Activated CD4-positive, alpha-beta memory T cell treated with anti-CD3 and anti-CD28 coated beads for 36 hours (primary cell): ENCODE measurements around the gene SPATA19. TPM values are rescaled to one million over a fixed set of nuclear protein-coding genes. Genes with fewer than 3 reads are reported as not detected.

Experiments used
- CTCF ChIA-PET: fragments of 350-600 bp; sonication (Branson Sonifier 250); formaldehyde crosslinking; loops from one replicate; lab custom pipeline; 2021; ENCODE audit warnings: antibody characterized with exemption, inconsistent platforms; lab: Charles Lee
- POLR2A ChIA-PET: fragments of 350-600 bp; sonication (Branson Sonifier 250); formaldehyde crosslinking; loops from one replicate; lab custom pipeline; 2021; ENCODE audit warnings: antibody characterized with exemption; lab: Charles Lee
- DNase-seq: peaks from one replicate; pipeline ENCODE4 v3.0.0-alpha.2; 2020
- H3K27ac Mint-ChIP-seq: one replicate; pipeline ENCODE4 v1.8.0; 2021; ENCODE audit warnings: mixed read lengths
- H3K27me3 Mint-ChIP-seq: one replicate; pipeline ENCODE4 v1.8.0; 2021; ENCODE audit warnings: mixed read lengths
- H3K36me3 Mint-ChIP-seq: one replicate; pipeline ENCODE4 v1.8.0; 2021; ENCODE audit warnings: mixed read lengths
- H3K4me1 Mint-ChIP-seq: one replicate; pipeline ENCODE4 v1.8.0; 2021; ENCODE audit warnings: low read depth, mixed read lengths
- H3K4me3 Mint-ChIP-seq: one replicate; pipeline ENCODE4 v1.8.0; 2021; ENCODE audit warnings: mild to moderate bottlenecking, mixed read lengths
- H3K9me3 Mint-ChIP-seq: one replicate; pipeline ENCODE4 v1.8.0; 2021; ENCODE audit warnings: mixed read lengths
- intact Hi-C: fragments of 100-400 bp; cut with micrococcal nuclease; formaldehyde crosslinking; loops from one replicate; pipeline ENCODE4 v1.15.1; 2023
- total RNA-seq, 2 experiments: library from RNA; stranded (reverse); gene quantifications; one replicate each; pipeline ENCODE4 v1.2.3, GENCODE V29; 2021

SPATA19 gene
- not detected for total RNA-seq

DNA sequence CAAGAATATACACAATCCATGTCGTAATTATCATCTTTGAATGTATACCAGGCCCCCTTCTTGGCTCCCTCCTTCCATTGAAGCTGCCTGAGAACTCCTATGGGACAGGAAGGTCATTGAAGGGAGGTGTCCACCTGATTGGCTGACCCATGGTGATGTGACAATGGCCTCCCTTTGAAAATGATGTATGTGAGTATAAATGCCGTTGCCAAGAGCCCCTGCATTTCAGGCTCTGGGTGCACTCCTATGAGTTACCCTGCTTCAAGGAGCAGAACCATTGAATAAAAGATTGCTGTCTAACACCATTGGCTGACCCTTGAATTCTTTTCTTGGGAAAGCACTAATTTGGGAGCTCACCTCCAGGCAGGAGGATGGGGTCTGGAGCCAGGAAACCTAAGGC is at the start of gene SPATA19:
Gene SPATA19 (minus strand): TSS at position 101 of the 400 bp plus-strand sequence. CDS start 67 bp downstream, at position 34.
- H3K4me1 Mint-ChIP-seq = no peaks in the 10 kb centered on the region
- intact Hi-C loops = no loop called here
- no peaks in the 10 kb centered on the region for H3K36me3 Mint-ChIP-seq
- CTCF ChIA-PET = interaction anchor here (0.6 kb wide), 1 partner anchor 959 kb away, joined by 3 read pairs; no protein-coding TSS in a partner anchor
- H3K27ac Mint-ChIP-seq = no peak within 1 kb of the TSS
- no peak within 1 kb of the TSS for H3K4me3 Mint-ChIP-seq
- no peak for DNase-seq
- no peaks in the 10 kb centered on the region for H3K9me3 Mint-ChIP-seq
- peaks cover 15% of the 10 kb centered on the region for H3K27me3 Mint-ChIP-seq
- POLR2A ChIA-PET = no interaction called here

DNA sequence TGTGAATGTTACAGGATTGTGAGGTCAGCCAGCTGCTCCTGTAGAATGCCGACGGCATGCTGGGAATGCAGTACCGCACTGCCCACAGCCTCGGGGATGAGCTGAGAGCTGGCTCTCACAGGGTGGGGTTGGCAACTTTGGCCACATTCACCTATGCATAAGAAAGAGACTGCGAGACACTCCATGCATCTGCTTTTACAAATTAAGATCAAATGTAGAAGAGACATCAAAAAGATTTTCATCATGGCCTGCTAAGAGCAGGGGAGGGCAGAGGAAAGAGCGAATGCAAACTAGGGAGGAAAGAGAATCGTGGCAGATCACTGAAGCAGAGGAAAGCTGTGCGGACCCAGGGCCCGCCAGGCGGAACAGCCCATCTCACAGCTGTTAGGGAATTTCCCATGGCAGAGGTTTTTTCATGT is 49.8 kb upstream of the SPATA19 start:
- no peaks in the 10 kb centered on the region for H3K36me3 Mint-ChIP-seq

GRCh38 chr11:133893381-133893780 is 48.1 kb upstream of the SPATA19 start:
- H3K9me3 Mint-ChIP-seq = no peaks in the 10 kb centered on the region
- DNase-seq = no peak
- no peak overlapping the region for H3K4me3 Mint-ChIP-seq
- H3K27ac Mint-ChIP-seq = no peak overlapping the region
- H3K27me3 Mint-ChIP-seq = peaks cover 7% of the 10 kb centered on the region
- CTCF ChIA-PET = no interaction called here
- H3K36me3 Mint-ChIP-seq = no peaks in the 10 kb centered on the region
- intact Hi-C loops = no loop called here
- H3K4me1 Mint-ChIP-seq = no peaks in the 10 kb centered on the region
- POLR2A ChIA-PET = no interaction called here

More for the DNA sequence above, 49.8 kb upstream of the SPATA19 start:
- POLR2A ChIA-PET = no interaction called here
- no peak overlapping the region for H3K27ac Mint-ChIP-seq
- no peaks in the 10 kb centered on the region for H3K9me3 Mint-ChIP-seq
- no peak for DNase-seq
- H3K4me1 Mint-ChIP-seq = no peaks in the 10 kb centered on the region
- CTCF ChIA-PET = no interaction called here
- no peak overlapping the region for H3K4me3 Mint-ChIP-seq
- H3K27me3 Mint-ChIP-seq = peaks cover 5% of the 10 kb centered on the region
- intact Hi-C loops = no loop called here

DNA sequence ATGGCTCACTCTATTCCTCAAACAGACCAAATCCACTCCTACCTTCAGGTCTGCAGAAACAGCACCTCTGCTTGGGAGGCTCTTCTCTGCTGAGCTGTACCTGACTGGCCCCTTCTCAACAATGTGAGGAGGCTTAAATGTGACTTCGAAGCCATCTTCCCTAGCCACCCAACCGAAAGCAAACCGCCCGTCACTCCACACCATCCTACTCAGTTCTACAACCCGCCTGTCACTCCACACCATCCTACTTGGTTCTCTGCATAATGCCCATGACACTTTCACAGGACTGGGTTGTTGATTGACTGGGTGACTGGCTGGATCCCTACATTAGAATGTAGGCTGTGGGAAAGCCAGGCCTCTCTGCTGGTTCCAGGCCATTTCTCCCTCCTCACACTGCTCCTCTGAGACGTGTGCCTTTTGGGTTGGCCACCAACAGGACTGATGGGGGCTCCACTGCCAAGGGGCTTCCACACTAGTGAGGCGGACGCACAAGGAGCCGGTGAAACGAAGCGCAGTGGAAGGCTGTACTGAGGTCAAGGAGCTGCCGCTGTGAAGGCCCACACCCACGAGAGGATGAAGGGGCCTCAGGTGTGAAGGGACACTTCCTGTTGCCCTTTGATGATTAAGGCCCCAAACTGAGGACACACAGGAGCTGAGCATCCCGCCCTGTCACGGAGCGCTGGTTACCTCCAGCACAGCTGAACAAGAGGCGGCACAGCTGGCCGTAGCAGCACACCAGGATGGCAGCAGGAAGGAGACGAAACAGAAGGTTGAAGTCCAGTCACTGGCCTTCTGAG is 47.5 kb upstream of the SPATA19 start:
- H3K36me3 Mint-ChIP-seq = no peaks in the 10 kb centered on the region
- H3K4me1 Mint-ChIP-seq = no peaks in the 10 kb centered on the region
- H3K4me3 Mint-ChIP-seq = no peak overlapping the region
- DNase-seq = no peak
- intact Hi-C loops = no loop called here
- CTCF ChIA-PET = no interaction called here
- H3K9me3 Mint-ChIP-seq = no peaks in the 10 kb centered on the region
- peaks cover 8% of the 10 kb centered on the region for H3K27me3 Mint-ChIP-seq
- POLR2A ChIA-PET = no interaction called here
- no peak overlapping the region for H3K27ac Mint-ChIP-seq

- ChIA-PET CTCF (no interaction called here), POLR2A (no interaction called here)
- H3K9me3 Mint-ChIP-seq = no peaks in the 10 kb centered on the region
- no peaks in the 10 kb centered on the region for H3K4me1 Mint-ChIP-seq
- no peak for DNase-seq
- peaks cover 13% of the 10 kb centered on the region for H3K27me3 Mint-ChIP-seq
- no peak overlapping the region for H3K4me3 Mint-ChIP-seq
- H3K36me3 Mint-ChIP-seq = no peaks in the 10 kb centered on the region
- H3K27ac Mint-ChIP-seq = no peak overlapping the region
- intact Hi-C loops = no loop called here
Observed at GRCh38 chr11:133892126-133892525, 46.8 kb upstream of the SPATA19 start.

DNA sequence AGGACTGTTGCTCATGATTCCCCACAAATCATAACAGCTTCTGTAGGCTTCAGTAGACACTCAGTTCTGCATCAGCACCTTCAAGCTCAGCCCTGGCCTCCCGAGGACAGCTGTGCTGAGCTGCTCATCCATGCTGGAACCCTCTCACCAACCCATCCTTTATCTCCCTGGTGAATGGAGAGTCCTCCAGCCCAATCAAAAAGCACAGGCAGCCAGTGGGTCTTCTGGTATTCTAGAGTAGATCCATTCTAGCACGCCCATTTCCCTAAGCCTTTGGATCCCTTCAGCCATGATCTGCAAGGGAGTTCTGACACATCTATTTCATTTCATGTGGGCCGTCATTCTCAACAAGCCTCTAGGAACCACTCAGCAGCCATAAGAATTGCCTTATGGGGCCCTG is 44.6 kb upstream of the SPATA19 start:
- intact Hi-C loops = no loop called here
- no peak overlapping the region for H3K4me3 Mint-ChIP-seq
- no peak overlapping the region for H3K27ac Mint-ChIP-seq
- DNase-seq = no peak
- CTCF ChIA-PET = no interaction called here
- peaks cover 19% of the 10 kb centered on the region for H3K27me3 Mint-ChIP-seq
- no peaks in the 10 kb centered on the region for H3K4me1 Mint-ChIP-seq
- POLR2A ChIA-PET = no interaction called here
- H3K36me3 Mint-ChIP-seq = no peaks in the 10 kb centered on the region
- H3K9me3 Mint-ChIP-seq = no peaks in the 10 kb centered on the region

DNA sequence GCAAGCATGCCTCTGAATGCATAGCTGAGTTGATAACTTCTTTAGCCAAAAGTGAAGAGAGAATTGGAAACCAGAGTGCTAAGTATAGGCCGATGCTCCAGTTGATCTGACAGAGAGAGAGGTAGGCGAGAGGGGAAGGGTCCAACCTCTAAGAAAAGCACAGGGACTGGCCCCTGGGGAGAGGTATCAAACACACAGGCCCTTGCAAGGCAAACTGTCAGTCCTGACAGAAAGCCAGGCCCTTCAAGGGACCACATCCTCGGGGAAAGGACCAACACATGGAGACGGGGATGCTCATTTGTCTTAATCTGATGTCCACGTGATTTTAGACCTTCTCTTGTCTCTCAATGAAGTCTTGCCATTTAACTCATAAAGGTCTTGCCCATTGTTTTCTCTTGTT is 43.9 kb upstream of the SPATA19 start:
- CTCF ChIA-PET = no interaction called here
- intact Hi-C loops = no loop called here
- POLR2A ChIA-PET = no interaction called here
- no peaks in the 10 kb centered on the region for H3K9me3 Mint-ChIP-seq
- no peak overlapping the region for H3K27ac Mint-ChIP-seq
- peaks cover 24% of the 10 kb centered on the region for H3K27me3 Mint-ChIP-seq
- no peaks in the 10 kb centered on the region for H3K4me1 Mint-ChIP-seq
- H3K4me3 Mint-ChIP-seq = no peak overlapping the region
- no peak for DNase-seq
- H3K36me3 Mint-ChIP-seq = no peaks in the 10 kb centered on the region

GRCh38 chr11:133887692-133888332 is 42.5 kb upstream of the SPATA19 start:
- Mint-ChIP-seq H3K27me3 (peaks cover 24% of the 10 kb centered on the region), H3K36me3 (no peaks in the 10 kb centered on the region), H3K4me1 (no peaks in the 10 kb centered on the region), H3K4me3 (no peak overlapping the region), H3K27ac (no peak overlapping the region), H3K9me3 (no peaks in the 10 kb centered on the region)
- ChIA-PET CTCF (no interaction called here), POLR2A (no interaction called here)
- intact Hi-C loops = no loop called here
- no peak for DNase-seq

DNA sequence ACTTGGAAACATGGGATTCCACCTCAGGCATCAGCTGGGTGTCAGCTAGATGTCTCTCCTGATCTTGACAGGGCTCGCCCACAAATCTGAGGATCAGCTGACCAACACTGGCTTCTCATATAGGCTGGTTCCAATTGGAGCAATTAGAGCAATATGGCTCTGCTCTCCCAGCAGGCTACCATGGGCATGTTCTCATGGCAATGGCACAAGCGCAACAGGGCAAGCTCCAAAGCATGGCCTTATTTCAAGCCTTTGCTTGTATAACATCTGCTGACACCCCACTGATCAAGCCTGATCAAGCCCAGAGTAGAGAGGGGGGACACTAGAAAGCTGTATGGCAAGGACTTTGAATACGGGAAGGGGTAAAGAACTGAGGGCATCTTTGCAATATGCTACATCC is 40.7 kb upstream of the SPATA19 start:
- no peak for DNase-seq
- Mint-ChIP-seq H3K27ac (no peak overlapping the region), H3K27me3 (peaks cover 24% of the 10 kb centered on the region), H3K36me3 (no peaks in the 10 kb centered on the region), H3K4me1 (no peaks in the 10 kb centered on the region), H3K9me3 (peaks cover 3% of the 10 kb centered on the region), H3K4me3 (no peak overlapping the region)
- ChIA-PET POLR2A (no interaction called here), CTCF (no interaction called here)
- intact Hi-C loops = no loop called here

DNA sequence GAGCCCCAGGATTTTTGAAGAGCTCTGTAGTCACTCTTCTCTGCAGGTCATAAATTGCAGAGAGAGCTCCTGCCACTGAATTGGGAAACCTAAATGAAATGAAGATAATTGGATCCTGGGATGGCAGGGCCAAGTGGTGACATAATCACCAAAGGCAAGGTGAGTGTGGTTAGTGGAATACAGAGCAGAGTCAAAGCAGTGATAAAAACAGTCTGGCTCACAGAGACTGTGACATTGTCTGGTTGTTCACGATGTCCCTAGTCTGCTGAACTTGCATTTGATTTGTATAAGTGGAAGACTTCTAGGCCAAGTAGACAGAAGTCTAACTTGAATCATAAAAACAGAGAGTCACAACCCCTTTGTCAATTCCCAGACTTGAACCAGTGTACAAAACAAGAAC is 26.8 kb upstream of the SPATA19 start:
- Mint-ChIP-seq H3K27me3 (no peaks in the 10 kb centered on the region), H3K27ac (no peak overlapping the region), H3K36me3 (no peaks in the 10 kb centered on the region), H3K4me1 (no peaks in the 10 kb centered on the region), H3K4me3 (no peak overlapping the region), H3K9me3 (peaks cover 1% of the 10 kb centered on the region)
- no peak for DNase-seq
- ChIA-PET POLR2A (no interaction called here), CTCF (no interaction called here)
- intact Hi-C loops = no loop called here

GRCh38 chr11:133867456-133867855 is 22.1 kb upstream of the SPATA19 start:
- Mint-ChIP-seq H3K4me1 (no peaks in the 10 kb centered on the region), H3K27ac (no peak overlapping the region), H3K27me3 (peaks cover 7% of the 10 kb centered on the region), H3K4me3 (no peak overlapping the region), H3K9me3 (no peaks in the 10 kb centered on the region), H3K36me3 (no peaks in the 10 kb centered on the region)
- CTCF ChIA-PET = no interaction called here
- intact Hi-C loops = no loop called here
- no peak for DNase-seq
- POLR2A ChIA-PET = no interaction called here

DNA sequence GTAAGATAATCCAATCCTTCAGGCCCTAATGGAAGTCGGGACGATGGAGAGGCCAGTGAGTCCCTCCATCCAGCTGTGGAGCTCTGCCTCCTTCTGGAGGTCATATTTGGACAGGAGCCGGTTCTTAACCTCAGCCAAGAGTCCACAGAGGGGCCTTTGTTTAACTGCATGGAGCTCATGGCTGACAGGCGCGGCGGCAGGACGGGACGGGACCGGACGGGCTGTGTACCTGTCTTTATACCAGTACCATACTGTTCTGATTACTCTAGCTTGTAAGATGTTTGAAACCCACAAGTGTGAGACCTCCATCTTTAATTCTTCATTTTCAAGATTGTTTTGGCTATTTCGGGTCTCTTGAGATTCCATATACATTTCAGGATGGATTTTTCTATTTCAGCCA is 20.2 kb upstream of the SPATA19 start:
- H3K27me3 Mint-ChIP-seq = peaks cover 12% of the 10 kb centered on the region
- H3K36me3 Mint-ChIP-seq = no peaks in the 10 kb centered on the region
- DNase-seq = no peak
- CTCF ChIA-PET = interaction anchor here (0.7 kb wide), 1 partner anchor 103 kb away, joined by 3 read pairs; no protein-coding TSS in a partner anchor
- POLR2A ChIA-PET = no interaction called here
- no peaks in the 10 kb centered on the region for H3K9me3 Mint-ChIP-seq
- no peak overlapping the region for H3K27ac Mint-ChIP-seq
- no peak overlapping the region for H3K4me3 Mint-ChIP-seq
- H3K4me1 Mint-ChIP-seq = no peaks in the 10 kb centered on the region
- intact Hi-C loops = no loop called here

GRCh38 chr11:133864756-133865155 is 19.4 kb upstream of the SPATA19 start:
- no peak for DNase-seq
- H3K9me3 Mint-ChIP-seq = no peaks in the 10 kb centered on the region
- ChIA-PET CTCF (no interaction called here), POLR2A (no interaction called here)
- H3K4me3 Mint-ChIP-seq = no peak overlapping the region
- H3K27me3 Mint-ChIP-seq = peaks cover 17% of the 10 kb centered on the region
- intact Hi-C loops = no loop called here
- no peaks in the 10 kb centered on the region for H3K36me3 Mint-ChIP-seq
- H3K4me1 Mint-ChIP-seq = no peaks in the 10 kb centered on the region
- H3K27ac Mint-ChIP-seq = no peak overlapping the region
